HCT116 (cell line): ENCODE measurements around the gene AGAP1. TPM values are rescaled to one million over a fixed set of nuclear protein-coding genes. Genes with fewer than 3 reads are reported as not detected.

Experiments used
- ATAC-seq: fragments of 200-7000 bp; cut with Tn5 transposase; 2 replicates; pipeline ENCODE4 v1.9.1; 2020; ENCODE audit warnings: mild to moderate bottlenecking, moderate library complexity
- BruUV-seq: library from RNA; stranded (reverse); fragments of 400-500 nt; replicated peaks from 2 replicates; lab custom pipeline; 2021; lab: Mats Ljungman, UMichigan
- CTCF ChIA-PET: fragments of 300-600 bp; sonication (Branson Sonifier 250); formaldehyde crosslinking; loops from one replicate; lab custom pipeline; 2021; ENCODE audit warnings: antibody characterized with exemption; lab: Charles Lee
- POLR2A ChIA-PET: fragments of 300-600, 350-600 bp; sonication (Branson Sonifier 250); formaldehyde crosslinking; loops from one replicate; lab custom pipeline; 2021; ENCODE audit warnings: antibody characterized with exemption; lab: Charles Lee
- RAD21 ChIA-PET, 2 experiments: fragments of 300-600 bp; sonication (Branson Sonifier 250); formaldehyde crosslinking; loops; one replicate each; lab custom pipeline; 2023; ENCODE audit warnings: low total read pairs in 2 of 2; ENCODE audit not compliant: uncharacterized antibody in 2 of 2, unreplicated experiment in 2 of 2, low non-redundant PET in 1 of 2; lab: Charles Lee
- DNase-seq: peaks from one replicate; pipeline ENCODE4 v3.0.0-alpha.2; 2010; ENCODE audit warnings: low read depth, low spot score
- H2AFZ ChIP-seq: fragments of 200-600 bp; shearing (Covaris generic), sonication (generic); 2 replicates; pipeline ENCODE4 v1.6.1; 2017; ENCODE audit warnings: low read depth, mixed run types, mixed read lengths, antibody characterized with exemption, low read length; ENCODE audit not compliant: poor library complexity, severe bottlenecking
- H3K27ac ChIP-seq: 2 replicates; pipeline ENCODE4 v1.5.1; 2012; ENCODE audit warnings: low read depth, low read length
- H3K27me3 ChIP-seq: fragments of 200-600 bp; sonication (generic); 2 replicates; pipeline ENCODE4 v1.6.1; 2016; ENCODE audit warnings: mixed run types, low read length, mixed read lengths; ENCODE audit not compliant: insufficient read depth
- H3K36me3 ChIP-seq, 2 experiments: fragments of 200-500 bp in 1 of 2; fragments of 200-600 bp in 1 of 2; sonication (Bioruptor generic) in 1 of 2; sonication (generic) in 1 of 2; 2 replicates each; pipeline versions ENCODE4 v1.5.1 to v1.6.1; 2014 to 2016; ENCODE audit warnings: low read length in 2 of 2, inconsistent platforms in 1 of 2, mixed read lengths in 1 of 2, mixed run types in 1 of 2; ENCODE audit not compliant: insufficient read depth in 2 of 2, control insufficient read depth in 1 of 2
- H3K4me1 ChIP-seq, 2 experiments: fragments of 200-600 bp in 1 of 2; sonication (generic) in 1 of 2; 2 replicates each; pipeline versions ENCODE4 v1.5.1 to v1.6.1; 2012 to 2017; ENCODE audit warnings: low read length in 2 of 2, inconsistent platforms in 1 of 2, mild to moderate bottlenecking in 1 of 2, mixed read lengths in 1 of 2, mixed run types in 1 of 2, moderate library complexity in 1 of 2; ENCODE audit not compliant: insufficient read depth in 2 of 2, control insufficient read depth in 1 of 2
- H3K4me2 ChIP-seq: fragments of 200-600 bp; sonication (generic); 2 replicates; pipeline ENCODE4 v1.6.1; 2017; ENCODE audit warnings: mixed run types, low read length, mixed read lengths
- H3K4me3 ChIP-seq, 2 experiments: fragments of 200-600 bp in 1 of 2; sonication (generic) in 1 of 2; replicated peaks in 1 of 2; 2 replicates each; pipeline ENCODE4 v1.5.1; 2011 to 2016; ENCODE audit warnings: low read length in 2 of 2, control low read depth in 1 of 2, low read depth in 1 of 2, mild to moderate bottlenecking in 1 of 2, mixed read lengths in 1 of 2, mixed run types in 1 of 2
- H3K79me2 ChIP-seq: fragments of 200-600 bp; sonication (generic); 2 replicates; pipeline ENCODE4 v1.6.1; 2017; ENCODE audit warnings: mild to moderate bottlenecking, mixed run types, low read length, moderate library complexity, mixed read lengths; ENCODE audit not compliant: insufficient read depth
- H3K9ac ChIP-seq: fragments of 200-600 bp; sonication (generic); 2 replicates; pipeline ENCODE4 v1.6.1; 2016; ENCODE audit warnings: low read length, mixed read lengths
- H3K9me2 ChIP-seq: fragments of 200-600 bp; sonication (generic), shearing (Covaris generic); 2 replicates; pipeline ENCODE4 v1.6.1; 2017; ENCODE audit warnings: mixed run types, mild to moderate bottlenecking, moderate library complexity; ENCODE audit not compliant: insufficient read depth
- H3K9me3 ChIP-seq, 2 experiments: fragments of 200-500 bp in 1 of 2; fragments of 200-600 bp in 1 of 2; sonication (Bioruptor generic) in 1 of 2; sonication (generic) in 1 of 2; 2 replicates each; pipeline ENCODE4 v1.6.1; 2014 to 2017; ENCODE audit warnings: low read length in 2 of 2, mixed read lengths in 2 of 2, inconsistent platforms in 1 of 2, low read depth in 1 of 2, mild to moderate bottlenecking in 1 of 2, mixed run types in 1 of 2, moderate library complexity in 1 of 2; ENCODE audit not compliant: control insufficient read depth in 1 of 2, insufficient read depth in 1 of 2
- H4K20me1 ChIP-seq: fragments of 200-600 bp; sonication (generic), shearing (Covaris generic); 2 replicates; pipeline ENCODE4 v1.6.1; 2017; ENCODE audit warnings: mixed run types, mild to moderate bottlenecking, moderate library complexity; ENCODE audit not compliant: insufficient read depth
- ATF3 ChIP-seq: IDR thresholded peaks from 2 replicates; pipeline ENCODE4 v1.6.1; 2012
- CBX3 ChIP-seq: IDR thresholded peaks from 2 replicates; pipeline ENCODE4 v1.6.1; 2012; ENCODE audit warnings: low read depth
- CEBPB ChIP-seq: IDR thresholded peaks from 2 replicates; pipeline ENCODE4 v1.6.1; 2012; ENCODE audit warnings: low read depth
- EGR1 ChIP-seq: IDR thresholded peaks from 2 replicates; pipeline ENCODE4 v1.6.1; 2012; ENCODE audit warnings: low read depth
- ELF1 ChIP-seq: IDR thresholded peaks from 2 replicates; pipeline ENCODE4 v1.6.1; 2012; ENCODE audit warnings: low read depth, borderline replicate concordance
- EZH2phosphoT487 ChIP-seq: fragments of 200-600 bp; IDR thresholded peaks from 2 replicates; pipeline ENCODE4 v1.6.1; 2018; ENCODE audit warnings: antibody characterized with exemption, borderline replicate concordance
- JUND ChIP-seq: IDR thresholded peaks from 2 replicates; pipeline ENCODE4 v1.6.1; 2012
- POLR2A ChIP-seq: IDR thresholded peaks from 2 replicates; pipeline ENCODE4 v1.7.0; 2011; ENCODE audit warnings: borderline replicate concordance; ENCODE audit not compliant: insufficient read depth, insufficient read length; ENCODE audit errors: extremely low read depth
- POLR2AphosphoS5 ChIP-seq: IDR thresholded peaks from 2 replicates; pipeline ENCODE4 v1.6.1; 2011; ENCODE audit warnings: mild to moderate bottlenecking, low read depth, low read length, moderate library complexity
- RAD21 ChIP-seq: IDR thresholded peaks from 2 replicates; pipeline ENCODE4 v1.6.1; 2012; ENCODE audit warnings: low read depth, mild to moderate bottlenecking
- SIN3A ChIP-seq: IDR thresholded peaks from 2 replicates; pipeline ENCODE4 v1.6.1; 2012; ENCODE audit warnings: low read depth
- SRF ChIP-seq: IDR thresholded peaks from 2 replicates; pipeline ENCODE4 v1.6.1; 2012; ENCODE audit warnings: low read depth
- ZBTB33 ChIP-seq: IDR thresholded peaks from 2 replicates; pipeline ENCODE4 v1.6.1; 2011; ENCODE audit warnings: mild to moderate bottlenecking, low read length, moderate library complexity; ENCODE audit not compliant: insufficient replicate concordance; ENCODE audit errors: extremely low read depth
- ZNF274 ChIP-seq: fragments of 200-500 bp; sonication (Bioruptor generic); IDR thresholded peaks from 2 replicates; pipeline ENCODE4 v1.6.1; 2014; ENCODE audit warnings: mild to moderate bottlenecking, low read depth, low read length, inconsistent platforms
- intact Hi-C: fragments of 100-400 bp; cut with micrococcal nuclease; formaldehyde crosslinking; loops from 2 replicates; pipeline ENCODE4 v1.10.0; 2022
- total RNA-seq: library from RNA; stranded (reverse); gene quantifications from one replicate; pipeline ENCODE4 v1.2.1, GENCODE V29; 2021; ENCODE audit not compliant: unreplicated experiment
- TF ChIP-seq, protein P1 (sequence below), 3 experiments: fragments of 200-600 bp in 1 of 3; sonication (generic) in 1 of 3; IDR thresholded peaks in 2 of 3; conservative IDR thresholded peaks in 1 of 3; 2 replicates each; pipeline ENCODE4 v1.5.1; 2012 to 2017; ENCODE audit warnings: low read depth in 2 of 3, low read length in 2 of 3, antibody characterized with exemption in 1 of 3, borderline replicate concordance in 1 of 3, control low read depth in 1 of 3, mild to moderate bottlenecking in 1 of 3, mixed read lengths in 1 of 3, mixed run types in 1 of 3, moderate library complexity in 1 of 3; ENCODE audit not compliant: insufficient read depth in 1 of 3

Gene AGAP1
- total RNA-seq, 1 experiment from 2014 or later, result 43.8 TPM

DNA sequence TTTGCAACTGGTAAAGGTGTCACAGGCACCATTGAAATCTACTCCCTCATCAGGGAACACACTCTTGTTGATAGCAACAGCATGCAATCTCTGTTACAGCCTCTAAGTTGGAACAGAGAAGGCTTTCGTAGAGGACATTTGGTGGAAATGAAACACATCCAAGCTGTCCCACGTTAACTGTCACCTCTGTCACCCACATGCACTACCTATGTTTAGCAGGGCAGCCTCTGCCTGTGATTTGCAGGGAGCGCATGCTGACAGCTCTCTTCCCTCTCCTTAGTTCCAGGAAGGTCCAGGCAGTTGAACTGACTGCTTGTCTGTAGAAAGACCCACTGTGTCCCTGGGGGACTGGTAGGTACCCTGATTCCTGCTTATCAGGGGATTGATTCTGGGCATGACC, 367.5 kb downstream of the AGAP1 start:
- no TSS peak for BruUV-seq
- intact Hi-C loops, result no loop called here
- Histone ChIP-seq H3K36me3 (no peaks in the 10 kb centered on the region), H3K79me2 (no peaks in the 10 kb centered on the region), H3K27me3 (no peaks in the 10 kb centered on the region), H3K4me1 (no peaks in the 10 kb centered on the region), H3K27ac (no peak overlapping the region), H3K9ac (no peak overlapping the region), H3K9me2 (no peaks in the 10 kb centered on the region), H3K9me3 (no peaks in the 10 kb centered on the region), H3K4me3 (no peak overlapping the region), H2AFZ (no peak overlapping the region), H3K4me2 (no peak overlapping the region), H4K20me1 (no peaks in the 10 kb centered on the region)
- DNase-seq, result no peak
- CTCF ChIA-PET, result no interaction called here
- TF ChIP-seq JUND, result no peak
- TF ChIP-seq CEBPB, result no peak
- no peak for TF ChIP-seq POLR2AphosphoS5
- no peak for TF ChIP-seq ZNF274
- no peak for TF ChIP-seq EGR1
- no peak for TF ChIP-seq ELF1
- TF ChIP-seq, protein P1, sequence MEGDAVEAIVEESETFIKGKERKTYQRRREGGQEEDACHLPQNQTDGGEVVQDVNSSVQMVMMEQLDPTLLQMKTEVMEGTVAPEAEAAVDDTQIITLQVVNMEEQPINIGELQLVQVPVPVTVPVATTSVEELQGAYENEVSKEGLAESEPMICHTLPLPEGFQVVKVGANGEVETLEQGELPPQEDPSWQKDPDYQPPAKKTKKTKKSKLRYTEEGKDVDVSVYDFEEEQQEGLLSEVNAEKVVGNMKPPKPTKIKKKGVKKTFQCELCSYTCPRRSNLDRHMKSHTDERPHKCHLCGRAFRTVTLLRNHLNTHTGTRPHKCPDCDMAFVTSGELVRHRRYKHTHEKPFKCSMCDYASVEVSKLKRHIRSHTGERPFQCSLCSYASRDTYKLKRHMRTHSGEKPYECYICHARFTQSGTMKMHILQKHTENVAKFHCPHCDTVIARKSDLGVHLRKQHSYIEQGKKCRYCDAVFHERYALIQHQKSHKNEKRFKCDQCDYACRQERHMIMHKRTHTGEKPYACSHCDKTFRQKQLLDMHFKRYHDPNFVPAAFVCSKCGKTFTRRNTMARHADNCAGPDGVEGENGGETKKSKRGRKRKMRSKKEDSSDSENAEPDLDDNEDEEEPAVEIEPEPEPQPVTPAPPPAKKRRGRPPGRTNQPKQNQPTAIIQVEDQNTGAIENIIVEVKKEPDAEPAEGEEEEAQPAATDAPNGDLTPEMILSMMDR (IDR thresholded peaks at IDR 0.05 in 2 of 3, conservative IDR thresholded peaks at IDR 0.05 in 1 of 3; ENCODE audit: borderline replicate concordance in 1 of 3, insufficient read depth in 1 of 3, low read depth in 2 of 3, low read length in 2 of 3), result no peak
- no peak for TF ChIP-seq RAD21
- no peak for ATAC-seq
- RAD21 ChIA-PET, result no interaction called here
- POLR2A ChIA-PET, result no interaction called here

GRCh38 chr2:235863414-235863813, 369.6 kb downstream of the AGAP1 start:
- Histone ChIP-seq H3K4me1 (no peaks in the 10 kb centered on the region), H3K36me3 (no peaks in the 10 kb centered on the region), H3K9me3 (no peaks in the 10 kb centered on the region), H3K9me2 (no peaks in the 10 kb centered on the region), H2AFZ (no peak overlapping the region), H3K79me2 (no peaks in the 10 kb centered on the region), H4K20me1 (no peaks in the 10 kb centered on the region), H3K4me2 (no peak overlapping the region), H3K4me3 (no peak overlapping the region), H3K9ac (no peak overlapping the region), H3K27me3 (no peaks in the 10 kb centered on the region), H3K27ac (no peak overlapping the region)
- no TSS peak for BruUV-seq
- TF ChIP-seq CEBPB (no peak), CBX3 (no peak), SRF (no peak), EZH2phosphoT487 (no peak), ATF3 (no peak), POLR2A (no peak), SIN3A (no peak), ZBTB33 (no peak)
- CTCF ChIA-PET, result no interaction called here
- no peak for ATAC-seq
- intact Hi-C loops, result no loop called here
- RAD21 ChIA-PET, result no interaction called here
- POLR2A ChIA-PET, result no interaction called here
- DNase-seq, result no peak
